K562 (cell line): ENCODE data around the gene PEF1.

Experiments
- BRCA1 ChIP-seq, 2 experiments: fragments of 450-650 bp in 1 of 2; sonication (generic) in 1 of 2; formaldehyde crosslinking in 1 of 2; IDR thresholded peaks; 2 replicates each; pipeline versions ENCODE4 v1.5.0 to v1.6.1; 2017 to 2020; ENCODE audit warnings: mild to moderate bottlenecking in 1 of 2, missing genetic modification reagents in 1 of 2
- CBX1 ChIP-seq: sonication (generic); IDR thresholded peaks from 2 replicates; pipeline ENCODE4 v1.6.1; 2016; ENCODE audit warnings: antibody characterized with exemption, low read depth, mild to moderate bottlenecking
- CBX3 ChIP-seq, 2 experiments: IDR thresholded peaks; 1 replicate in 1 of 2; 2 replicates in 1 of 2; pipeline ENCODE4 v1.6.1; 2012; ENCODE audit warnings: inconsistent platforms in 2 of 2, low read length in 2 of 2, borderline replicate concordance in 1 of 2, control low read depth in 1 of 2
- FOXJ2 ChIP-seq: fragments of 200-800 bp; sonication (Bioruptor generic); IDR thresholded peaks from 2 replicates; pipeline ENCODE4 v1.6.1; 2016; ENCODE audit warnings: missing genetic modification characterization, missing compliant biosample characterization
- NFATC3 ChIP-seq: fragments of 450-650 bp; IDR thresholded peaks from 2 replicates; pipeline ENCODE4 v1.6.1; 2017; ENCODE audit warnings: mild to moderate bottlenecking
- POLR2A ChIP-seq: fragments of 450-650 bp; conservative IDR thresholded peaks from 2 replicates; pipeline ENCODE4 v1.6.1; 2016
- SIN3A ChIP-seq, 2 experiments: fragments of 150-350 bp in 1 of 2; IDR thresholded peaks; 2 replicates each; pipeline ENCODE4 v1.6.1; 2011 to 2016; ENCODE audit warnings: borderline replicate concordance in 2 of 2, low read depth in 2 of 2, low read length in 2 of 2, mild to moderate bottlenecking in 2 of 2, moderate library complexity in 2 of 2; ENCODE audit not compliant: control insufficient read depth in 1 of 2
- TBL1XR1 ChIP-seq, 2 experiments: IDR thresholded peaks; 2 replicates each; pipeline ENCODE4 v1.6.1; 2012; ENCODE audit warnings: improper control_type of control experiment in 2 of 2, low read length in 2 of 2, mild to moderate bottlenecking in 1 of 2
- ZFX ChIP-seq: sonication (generic); formaldehyde crosslinking; IDR thresholded peaks from 2 replicates; pipeline ENCODE4 v1.8.0; 2022; ENCODE audit warnings: mild to moderate bottlenecking, missing genetic modification reagents, moderate library complexity
- TF ChIP-seq, protein P1 (sequence below), 3 experiments: IDR thresholded peaks in 2 of 3; conservative IDR thresholded peaks in 1 of 3; 2 replicates each; pipeline ENCODE4 v1.5.1; 2011 to 2012; ENCODE audit warnings: low read length in 3 of 3, mild to moderate bottlenecking in 3 of 3, control low read depth in 2 of 3, improper control_type of control experiment in 1 of 3, inconsistent platforms in 1 of 3, low read depth in 1 of 3, mixed read lengths in 1 of 3, moderate library complexity in 1 of 3; ENCODE audit not compliant: insufficient read depth in 2 of 3

DNA sequence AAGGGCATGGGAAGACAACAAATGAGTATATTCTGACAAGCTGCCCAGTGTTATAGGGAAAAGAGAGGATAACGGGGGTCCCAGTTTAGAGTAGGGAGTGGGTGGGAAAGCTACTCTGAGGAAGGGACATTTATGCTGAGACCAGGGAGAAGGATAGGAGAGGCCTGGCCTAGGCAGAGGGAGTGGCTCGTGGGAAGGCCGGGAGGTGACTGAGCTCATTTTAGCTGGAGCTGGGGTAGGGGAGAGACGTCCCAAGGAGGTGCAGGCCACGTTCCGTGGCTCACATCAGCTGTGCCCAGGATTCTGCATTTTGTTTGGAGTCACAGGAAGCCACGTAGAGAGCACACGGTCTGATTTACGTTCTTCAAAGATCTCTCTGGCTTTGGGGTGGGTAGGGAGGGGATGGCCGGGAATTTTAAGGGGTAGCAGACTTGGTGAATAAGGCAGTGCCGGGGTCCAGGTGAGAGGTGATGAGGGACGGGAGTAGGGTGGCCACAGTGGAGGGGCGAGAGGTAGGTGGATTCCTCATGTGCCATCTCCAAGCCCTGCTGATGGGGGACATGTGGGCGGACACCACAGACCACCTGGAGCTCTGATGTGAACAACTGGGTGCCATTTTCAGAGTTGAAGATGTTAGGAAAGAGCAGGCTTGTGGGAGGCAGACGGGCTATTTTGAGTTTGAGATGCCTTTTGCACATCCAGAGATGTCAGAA lies 63.6 kb downstream of the PEF1 start:
- no peak for TF ChIP-seq FOXJ2 (tag)
- TF ChIP-seq, protein P1, sequence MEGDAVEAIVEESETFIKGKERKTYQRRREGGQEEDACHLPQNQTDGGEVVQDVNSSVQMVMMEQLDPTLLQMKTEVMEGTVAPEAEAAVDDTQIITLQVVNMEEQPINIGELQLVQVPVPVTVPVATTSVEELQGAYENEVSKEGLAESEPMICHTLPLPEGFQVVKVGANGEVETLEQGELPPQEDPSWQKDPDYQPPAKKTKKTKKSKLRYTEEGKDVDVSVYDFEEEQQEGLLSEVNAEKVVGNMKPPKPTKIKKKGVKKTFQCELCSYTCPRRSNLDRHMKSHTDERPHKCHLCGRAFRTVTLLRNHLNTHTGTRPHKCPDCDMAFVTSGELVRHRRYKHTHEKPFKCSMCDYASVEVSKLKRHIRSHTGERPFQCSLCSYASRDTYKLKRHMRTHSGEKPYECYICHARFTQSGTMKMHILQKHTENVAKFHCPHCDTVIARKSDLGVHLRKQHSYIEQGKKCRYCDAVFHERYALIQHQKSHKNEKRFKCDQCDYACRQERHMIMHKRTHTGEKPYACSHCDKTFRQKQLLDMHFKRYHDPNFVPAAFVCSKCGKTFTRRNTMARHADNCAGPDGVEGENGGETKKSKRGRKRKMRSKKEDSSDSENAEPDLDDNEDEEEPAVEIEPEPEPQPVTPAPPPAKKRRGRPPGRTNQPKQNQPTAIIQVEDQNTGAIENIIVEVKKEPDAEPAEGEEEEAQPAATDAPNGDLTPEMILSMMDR (IDR thresholded peaks at IDR 0.05 in 2 of 3, conservative IDR thresholded peaks at IDR 0.05 in 1 of 3; ENCODE audit: insufficient read depth in 2 of 3, low read depth in 1 of 3, low read length in 3 of 3), result no peak
- no peak for TF ChIP-seq TBL1XR1 (IDR thresholded peaks at IDR 0.05; ENCODE audit: low read length in 2 of 2)
- no peak for TF ChIP-seq POLR2A
- TF ChIP-seq NFATC3, result no peak
- no peak for TF ChIP-seq BRCA1 (IDR thresholded peaks at IDR 0.05)
- no peak for TF ChIP-seq BRCA1 (CRISPR knock-in tag; IDR thresholded peaks at IDR 0.05)
- no peak for TF ChIP-seq SIN3A (IDR thresholded peaks at IDR 0.05; ENCODE audit: borderline replicate concordance in 2 of 2, control insufficient read depth in 1 of 2, low read depth in 2 of 2, low read length in 2 of 2)
- no peak for TF ChIP-seq CBX3 (IDR thresholded peaks at IDR 0.05; ENCODE audit: borderline replicate concordance in 1 of 2, low read length in 2 of 2)
- no peak for TF ChIP-seq CBX1
- TF ChIP-seq ZFX (CRISPR knock-in tag), result no peak
